K562 (cell line): Measurements from ENCODE around the gene MDK. TPM values are rescaled to one million over a fixed set of nuclear protein-coding genes. Genes with fewer than 3 reads are reported as not detected.
A peak's percentile ranks its signal among the peaks of the same experiment; 100 is the strongest.

ENCODE experiments used
- CHCHD3 ChIP-seq: fragments of 250-450 bp; sonication (Bioruptor Pico); IDR thresholded peaks from 2 replicates; pipeline ENCODE4 v2.1.2; 2022; ENCODE audit warnings: mild to moderate bottlenecking
- DMBX1 ChIP-seq: fragments of 250-450 bp; sonication (Bioruptor Pico); IDR thresholded peaks from 2 replicates; pipeline ENCODE4 v1.8.0; 2022; ENCODE audit warnings: inconsistent platforms, mild to moderate bottlenecking, moderate library complexity, borderline replicate concordance
- ELK3 ChIP-seq: fragments of 450-650 bp; formaldehyde crosslinking; IDR thresholded peaks from 2 replicates; pipeline ENCODE4 v1.4.0; 2020; ENCODE audit warnings: mild to moderate bottlenecking
- HDGF ChIP-seq: fragments of 450-650 bp; IDR thresholded peaks from 2 replicates; pipeline ENCODE4 v1.6.1; 2016
- HMBOX1 ChIP-seq: sonication (generic); IDR thresholded peaks from 2 replicates; pipeline ENCODE4 v1.6.1; 2016
- NONO ChIP-seq, 2 experiments: fragments of 200-400 bp in 1 of 2; fragments of 450-650 bp in 1 of 2; formaldehyde crosslinking in 1 of 2; IDR thresholded peaks; 2 replicates each; pipeline ENCODE4 v1.6.1; 2017; ENCODE audit warnings: low read depth in 2 of 2, mild to moderate bottlenecking in 2 of 2, moderate library complexity in 2 of 2, low read length in 1 of 2
- PHB ChIP-seq: fragments of 250-450 bp; sonication (Bioruptor Pico); IDR thresholded peaks from 2 replicates; pipeline ENCODE4 v1.5.0; 2021
- PHB2 ChIP-seq: fragments of 450-650 bp; IDR thresholded peaks from 2 replicates; pipeline ENCODE4 v1.6.1; 2017; ENCODE audit warnings: low read depth
- POLR3A ChIP-seq: IDR thresholded peaks from 2 replicates; pipeline ENCODE4 v1.6.1; 2011; ENCODE audit warnings: borderline replicate concordance, mild to moderate bottlenecking, moderate library complexity; ENCODE audit not compliant: insufficient read length, insufficient read depth; ENCODE audit errors: extremely low read depth
- PRPF4 ChIP-seq: fragments of 200-400 bp; formaldehyde crosslinking; IDR thresholded peaks from one replicate; pipeline ENCODE4 v1.6.1; 2017; ENCODE audit warnings: low read length, low read depth, mild to moderate bottlenecking; ENCODE audit not compliant: insufficient read depth, poor library complexity, severe bottlenecking
- RBFOX2 ChIP-seq: fragments of 200-400 bp; formaldehyde crosslinking; IDR thresholded peaks from 2 replicates; pipeline ENCODE4 v1.6.1; 2017; ENCODE audit warnings: low read depth, mild to moderate bottlenecking, low read length, moderate library complexity
- RBM15 ChIP-seq: fragments of 200-400 bp; formaldehyde crosslinking; IDR thresholded peaks from 2 replicates; pipeline ENCODE4 v1.6.1; 2018; ENCODE audit warnings: mild to moderate bottlenecking, low read length, moderate library complexity; ENCODE audit not compliant: insufficient read depth
- TFAP4 ChIP-seq: sonication (generic); formaldehyde crosslinking; IDR thresholded peaks from 2 replicates; pipeline ENCODE4 v1.8.0; 2022; ENCODE audit warnings: missing genetic modification reagents, mild to moderate bottlenecking, moderate library complexity, borderline replicate concordance
- ZNF408 ChIP-seq: fragments of 250-450 bp; sonication (Bioruptor Pico); IDR thresholded peaks from 2 replicates; pipeline ENCODE4 v1.4.0; 2020; ENCODE audit warnings: low read depth, mild to moderate bottlenecking, moderate library complexity
- ZNF41 ChIP-seq: fragments of 250-450 bp; sonication (Bioruptor Pico); conservative IDR thresholded peaks from 2 replicates; pipeline ENCODE4 v1.4.0; 2020; ENCODE audit warnings: mild to moderate bottlenecking
- polyA plus RNA-seq, 8 experiments: library from polyadenylated mRNA; depleted of rRNA in 4 of 8; stranded (reverse) in 5 of 8; unstranded in 3 of 8; fragments of >200 nt; fragmentation: Nextera tagmentation in 2 of 8; fragmentation: Illumina TruSeq in 1 of 8; extraction: Ambion mirVana in 2 of 8; extraction: Trizol in 1 of 8; gene quantifications; 2 replicates each; pipeline versions ENCODE4 v1.2.1 to v1.2.3, GENCODE V29; 2011 to 2014; ENCODE audit warnings: inconsistent platforms in 1 of 8, missing spikeins in 1 of 8
- total RNA-seq, 7 experiments: library from RNA; depleted of rRNA in 6 of 7; stranded (reverse); fragments of >200 nt in 6 of 7; fragmentation: Illumina TruSeq in 2 of 7; extraction: Trizol in 2 of 7; gene quantifications; 2 replicates each; pipeline versions ENCODE4 v1.2.1 to v1.2.3, GENCODE V29; 2011 to 2021; ENCODE audit warnings: low replicate concordance in 1 of 7
- TF ChIP-seq, protein P1 (sequence below), 3 experiments: IDR thresholded peaks in 2 of 3; conservative IDR thresholded peaks in 1 of 3; 2 replicates each; pipeline ENCODE4 v1.5.1; 2011 to 2012; ENCODE audit warnings: low read length in 3 of 3, mild to moderate bottlenecking in 3 of 3, control low read depth in 2 of 3, improper control_type of control experiment in 1 of 3, inconsistent platforms in 1 of 3, low read depth in 1 of 3, mixed read lengths in 1 of 3, moderate library complexity in 1 of 3; ENCODE audit not compliant: insufficient read depth in 2 of 3
- TF ChIP-seq, protein P2 (sequence below), 3 experiments: fragments of 200-800 bp in 1 of 3; sonication (Bioruptor generic) in 1 of 3; sonication (generic) in 1 of 3; formaldehyde crosslinking in 1 of 3; IDR thresholded peaks; 2 replicates each; pipeline versions ENCODE4 v1.6.1 to v1.8.0; 2016 to 2022; ENCODE audit warnings: mild to moderate bottlenecking in 2 of 3, missing compliant biosample characterization in 2 of 3, missing genetic modification characterization in 2 of 3, missing genetic modification reagents in 1 of 3
- TF ChIP-seq, protein P3 (sequence below): fragments of 250-450 bp; sonication (Bioruptor Pico); IDR thresholded peaks from 2 replicates; pipeline ENCODE4 v1.8.0; 2022; ENCODE audit warnings: inconsistent platforms, mild to moderate bottlenecking, moderate library complexity, borderline replicate concordance

Gene MDK
- total and polyA plus RNA-seq, 9 of the 15 experiments (the other 6 are each of a cell fraction or from before 2014, with no cell fraction given), result 20.7 to 700 (median 350) TPM

DNA sequence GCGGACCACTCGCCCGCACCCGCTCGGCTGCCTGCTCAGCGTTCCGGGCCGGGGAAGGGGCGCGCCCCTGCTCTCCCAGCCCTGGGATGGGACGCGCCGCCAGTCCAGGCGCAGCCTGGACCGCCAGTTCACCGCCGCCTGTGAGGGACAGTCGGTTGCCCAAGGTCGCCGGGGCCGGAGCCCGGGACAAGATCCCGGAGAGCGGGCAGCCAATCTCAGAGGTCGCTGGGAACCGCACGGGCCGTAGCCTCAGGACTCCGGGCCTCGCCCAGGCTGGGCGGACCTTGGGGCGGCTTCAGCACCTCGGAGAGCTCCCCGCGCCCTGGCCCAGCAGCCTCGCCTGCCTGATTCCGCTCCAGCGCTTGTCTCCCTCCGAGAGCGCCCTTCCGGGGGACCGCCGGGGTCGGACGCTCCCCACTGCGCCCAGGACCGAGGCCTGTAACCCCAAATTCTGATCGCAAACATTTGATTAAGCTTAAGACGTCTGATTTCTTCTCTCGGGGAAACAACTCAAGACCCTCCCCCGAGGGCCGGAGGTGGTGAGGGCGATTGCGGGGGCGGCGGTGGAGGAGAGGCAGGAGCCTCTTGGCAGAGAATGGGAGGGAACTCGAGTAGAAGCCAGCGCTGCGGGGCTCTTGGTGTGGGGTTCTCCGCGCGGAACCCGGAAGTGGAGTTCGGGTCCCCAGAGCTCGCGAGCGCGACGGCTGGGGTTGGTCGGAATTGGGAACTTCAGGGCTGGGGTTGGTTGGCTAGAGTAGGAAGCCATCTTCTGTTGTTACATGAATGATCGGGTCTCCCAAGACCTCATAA lies 11.2 kb downstream of the MDK start (continued):
- TF ChIP-seq, protein P1, sequence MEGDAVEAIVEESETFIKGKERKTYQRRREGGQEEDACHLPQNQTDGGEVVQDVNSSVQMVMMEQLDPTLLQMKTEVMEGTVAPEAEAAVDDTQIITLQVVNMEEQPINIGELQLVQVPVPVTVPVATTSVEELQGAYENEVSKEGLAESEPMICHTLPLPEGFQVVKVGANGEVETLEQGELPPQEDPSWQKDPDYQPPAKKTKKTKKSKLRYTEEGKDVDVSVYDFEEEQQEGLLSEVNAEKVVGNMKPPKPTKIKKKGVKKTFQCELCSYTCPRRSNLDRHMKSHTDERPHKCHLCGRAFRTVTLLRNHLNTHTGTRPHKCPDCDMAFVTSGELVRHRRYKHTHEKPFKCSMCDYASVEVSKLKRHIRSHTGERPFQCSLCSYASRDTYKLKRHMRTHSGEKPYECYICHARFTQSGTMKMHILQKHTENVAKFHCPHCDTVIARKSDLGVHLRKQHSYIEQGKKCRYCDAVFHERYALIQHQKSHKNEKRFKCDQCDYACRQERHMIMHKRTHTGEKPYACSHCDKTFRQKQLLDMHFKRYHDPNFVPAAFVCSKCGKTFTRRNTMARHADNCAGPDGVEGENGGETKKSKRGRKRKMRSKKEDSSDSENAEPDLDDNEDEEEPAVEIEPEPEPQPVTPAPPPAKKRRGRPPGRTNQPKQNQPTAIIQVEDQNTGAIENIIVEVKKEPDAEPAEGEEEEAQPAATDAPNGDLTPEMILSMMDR (IDR thresholded peaks at IDR 0.05 in 2 of 3, conservative IDR thresholded peaks at IDR 0.05 in 1 of 3; ENCODE audit: insufficient read depth in 2 of 3, low read depth in 1 of 3, low read length in 3 of 3), result 0 out of 6 replicates have a peak, but pooled peaks of 1 of the 3 experiments have one; percentile 5
- TF ChIP-seq NONO (IDR thresholded peaks at IDR 0.05; ENCODE audit: low read depth in 2 of 2, low read length in 1 of 2) (no peak), HMBOX1 (no peak), RBM15 (no peak), RBFOX2 (no peak; the same call in 1 of the 2 replicates), ELK3 (CRISPR knock-in tag) (no peak), ZNF41 (no peak), DMBX1 (peak; percentile 79; the same call in 1 of the 2 replicates), POLR3A (no peak), PRPF4 (no peak), TFAP4 (CRISPR knock-in tag) (peak; percentile 94), CHCHD3 (CRISPR knock-in tag) (no peak), ZNF408 (CRISPR knock-in tag) (no peak), PHB2 (no peak), PHB (CRISPR knock-in tag) (no peak), HDGF (no peak)
- TF ChIP-seq, protein P2, sequence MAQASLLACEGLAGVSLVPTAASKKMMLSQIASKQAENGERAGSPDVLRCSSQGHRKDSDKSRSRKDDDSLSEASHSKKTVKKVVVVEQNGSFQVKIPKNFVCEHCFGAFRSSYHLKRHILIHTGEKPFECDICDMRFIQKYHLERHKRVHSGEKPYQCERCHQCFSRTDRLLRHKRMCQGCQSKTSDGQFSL (CRISPR knock-in tag; IDR thresholded peaks at IDR 0.05), result peak; percentile 68; the same call in 1 of the 2 replicates
- TF ChIP-seq, protein P2 (tag; IDR thresholded peaks at IDR 0.05), result no peak
- TF ChIP-seq, protein P3, sequence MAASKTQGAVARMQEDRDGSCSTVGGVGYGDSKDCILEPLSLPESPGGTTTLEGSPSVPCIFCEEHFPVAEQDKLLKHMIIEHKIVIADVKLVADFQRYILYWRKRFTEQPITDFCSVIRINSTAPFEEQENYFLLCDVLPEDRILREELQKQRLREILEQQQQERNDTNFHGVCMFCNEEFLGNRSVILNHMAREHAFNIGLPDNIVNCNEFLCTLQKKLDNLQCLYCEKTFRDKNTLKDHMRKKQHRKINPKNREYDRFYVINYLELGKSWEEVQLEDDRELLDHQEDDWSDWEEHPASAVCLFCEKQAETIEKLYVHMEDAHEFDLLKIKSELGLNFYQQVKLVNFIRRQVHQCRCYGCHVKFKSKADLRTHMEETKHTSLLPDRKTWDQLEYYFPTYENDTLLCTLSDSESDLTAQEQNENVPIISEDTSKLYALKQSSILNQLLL (CRISPR knock-in tag), result no peak
